ENCODE data around the gene EXOC6. TPM values are rescaled to one million over a fixed set of nuclear protein-coding genes. Genes with fewer than 3 reads are reported as not detected.

The EXOC6 gene
- total and polyA plus RNA-seq, 9 donors: 23.3 to 45.8 (median 33.8) TPM

- Histone ChIP-seq H3K27ac (ENCODE audit: low read length) (no peak overlapping the region), H3K4me1 (ENCODE audit: control insufficient read depth, insufficient read depth, low read length) (peaks cover 40% of the 10 kb centered on the region), H3K27me3 (ENCODE audit: control insufficient read depth, insufficient read depth, low read length) (peaks cover 70% of the 10 kb centered on the region), H3K4me3 (ENCODE audit: low read length) (no peak overlapping the region), H3K36me3 (ENCODE audit: control insufficient read depth, insufficient read depth, low read length) (no peaks in the 10 kb centered on the region), H3K9me3 (replicated peaks; ENCODE audit: control insufficient read depth, low read depth, low read length) (no peaks in the 10 kb centered on the region)
- no CpG with 5 or more reads among the region's 2 CpGs for WGBS (ENCODE audit: insufficient coverage)
- no peak for DNase-seq
Measured at GRCh38 chr10:93076871-93077270, 228.6 kb downstream of the EXOC6 start.

GRCh38 chr10:93077860-93078337, 229.6 kb downstream of the EXOC6 start:
- Histone ChIP-seq H3K36me3 (ENCODE audit: control insufficient read depth, insufficient read depth, low read length) (no peaks in the 10 kb centered on the region), H3K4me3 (ENCODE audit: low read length) (no peak overlapping the region), H3K27me3 (ENCODE audit: control insufficient read depth, insufficient read depth, low read length) (peaks cover 60% of the 10 kb centered on the region), H3K27ac (ENCODE audit: low read length) (no peak overlapping the region), H3K9me3 (replicated peaks; ENCODE audit: control insufficient read depth, low read depth, low read length) (no peaks in the 10 kb centered on the region), H3K4me1 (ENCODE audit: control insufficient read depth, insufficient read depth, low read length) (peaks cover 33% of the 10 kb centered on the region)
- 81% methylated on average over 5 of the region's 5 CpGs for WGBS (ENCODE audit: insufficient coverage)
- DNase-seq: no peak

GRCh38 chr10:93079663-93080349, 231.5 kb downstream of the EXOC6 start:
- Histone ChIP-seq H3K9me3 (replicated peaks; ENCODE audit: control insufficient read depth, low read depth, low read length) (no peaks in the 10 kb centered on the region), H3K36me3 (ENCODE audit: control insufficient read depth, insufficient read depth, low read length) (no peaks in the 10 kb centered on the region), H3K27ac (ENCODE audit: low read length) (no peak overlapping the region), H3K4me1 (ENCODE audit: control insufficient read depth, insufficient read depth, low read length) (peaks cover 14% of the 10 kb centered on the region), H3K27me3 (ENCODE audit: control insufficient read depth, insufficient read depth, low read length) (peaks cover 41% of the 10 kb centered on the region), H3K4me3 (ENCODE audit: low read length) (no peak overlapping the region)
- 72% methylated on average over 7 of the region's 9 CpGs for WGBS (ENCODE audit: insufficient coverage)
- DNase-seq: no peak

- Histone ChIP-seq H3K27me3 (ENCODE audit: control insufficient read depth, insufficient read depth, low read length) (peaks cover 34% of the 10 kb centered on the region), H3K36me3 (ENCODE audit: control insufficient read depth, insufficient read depth, low read length) (no peaks in the 10 kb centered on the region), H3K4me3 (ENCODE audit: low read length) (no peak overlapping the region), H3K27ac (ENCODE audit: low read length) (no peak overlapping the region), H3K4me1 (ENCODE audit: control insufficient read depth, insufficient read depth, low read length) (peaks cover 8% of the 10 kb centered on the region), H3K9me3 (replicated peaks; ENCODE audit: control insufficient read depth, low read depth, low read length) (no peaks in the 10 kb centered on the region)
- 53% methylated on average over 22 of the region's 22 CpGs for WGBS (ENCODE audit: insufficient coverage)
- peak; percentile 58 for DNase-seq
Measured at GRCh38 chr10:93080350-93081046, 232.2 kb downstream of the EXOC6 start.

GRCh38 chr10:93081318-93081717, 233.0 kb downstream of the EXOC6 start:
- DNase-seq: no peak
- peaks cover 26% of the 10 kb centered on the region for H3K27me3 ChIP-seq (ENCODE audit: control insufficient read depth, insufficient read depth, low read length)
- 78% methylated on average over 1 of the region's 3 CpGs for WGBS (ENCODE audit: insufficient coverage)

GRCh38 chr10:93081834-93082233, 233.5 kb downstream of the EXOC6 start:
- no peaks in the 10 kb centered on the region for H3K36me3 ChIP-seq (ENCODE audit: control insufficient read depth, insufficient read depth, low read length)
- no peak for DNase-seq
- H3K4me1 ChIP-seq (ENCODE audit: control insufficient read depth, insufficient read depth, low read length): peaks cover 8% of the 10 kb centered on the region
- H3K27me3 ChIP-seq (ENCODE audit: control insufficient read depth, insufficient read depth, low read length): peaks cover 23% of the 10 kb centered on the region
- H3K9me3 ChIP-seq (replicated peaks; ENCODE audit: control insufficient read depth, low read depth, low read length): no peaks in the 10 kb centered on the region
- no peak overlapping the region for H3K27ac ChIP-seq (ENCODE audit: low read length)
- 45% methylated on average over 6 of the region's 10 CpGs for WGBS (ENCODE audit: insufficient coverage)
- no peak overlapping the region for H3K4me3 ChIP-seq (ENCODE audit: low read length)

More at GRCh38 chr10:93081318-93081717, 233.0 kb downstream of the EXOC6 start:
- peaks cover 8% of the 10 kb centered on the region for H3K4me1 ChIP-seq (ENCODE audit: control insufficient read depth, insufficient read depth, low read length)
- no peaks in the 10 kb centered on the region for H3K36me3 ChIP-seq (ENCODE audit: control insufficient read depth, insufficient read depth, low read length)
- H3K9me3 ChIP-seq (replicated peaks; ENCODE audit: control insufficient read depth, low read depth, low read length): no peaks in the 10 kb centered on the region
- no peak overlapping the region for H3K4me3 ChIP-seq (ENCODE audit: low read length)
- no peak overlapping the region for H3K27ac ChIP-seq (ENCODE audit: low read length)

GRCh38 chr10:93083743-93084539, 235.6 kb downstream of the EXOC6 start:
- Histone ChIP-seq H3K27me3 (ENCODE audit: control insufficient read depth, insufficient read depth, low read length) (peaks cover 16% of the 10 kb centered on the region), H3K4me1 (ENCODE audit: control insufficient read depth, insufficient read depth, low read length) (peaks cover 8% of the 10 kb centered on the region), H3K4me3 (ENCODE audit: low read length) (no peak overlapping the region), H3K36me3 (ENCODE audit: control insufficient read depth, insufficient read depth, low read length) (no peaks in the 10 kb centered on the region), H3K9me3 (replicated peaks; ENCODE audit: control insufficient read depth, low read depth, low read length) (no peaks in the 10 kb centered on the region), H3K27ac (ENCODE audit: low read length) (no peak overlapping the region)
- 93% methylated on average over 2 of the region's 7 CpGs for WGBS (ENCODE audit: insufficient coverage)
- no peak for DNase-seq

- DNase-seq: no peak
- WGBS (ENCODE audit: insufficient coverage): no CpG with 5 or more reads among the region's 4 CpGs
- Histone ChIP-seq H3K9me3 (replicated peaks; ENCODE audit: control insufficient read depth, low read depth, low read length) (no peaks in the 10 kb centered on the region), H3K36me3 (ENCODE audit: control insufficient read depth, insufficient read depth, low read length) (no peaks in the 10 kb centered on the region), H3K4me3 (ENCODE audit: low read length) (no peak overlapping the region), H3K4me1 (ENCODE audit: control insufficient read depth, insufficient read depth, low read length) (peaks cover 2% of the 10 kb centered on the region), H3K27me3 (ENCODE audit: control insufficient read depth, insufficient read depth, low read length) (peaks cover 7% of the 10 kb centered on the region), H3K27ac (ENCODE audit: low read length) (no peak overlapping the region)
Measured at GRCh38 chr10:93085272-93085859, 237.0 kb downstream of the EXOC6 start.

- 88% methylated on average over 2 of the region's 6 CpGs for WGBS (ENCODE audit: insufficient coverage)
- no peak for DNase-seq
- Histone ChIP-seq H3K27me3 (ENCODE audit: control insufficient read depth, insufficient read depth, low read length) (peaks cover 1% of the 10 kb centered on the region), H3K36me3 (ENCODE audit: control insufficient read depth, insufficient read depth, low read length) (no peaks in the 10 kb centered on the region), H3K9me3 (replicated peaks; ENCODE audit: control insufficient read depth, low read depth, low read length) (no peaks in the 10 kb centered on the region), H3K4me3 (ENCODE audit: low read length) (no peak overlapping the region), H3K27ac (ENCODE audit: low read length) (no peak overlapping the region), H3K4me1 (ENCODE audit: control insufficient read depth, insufficient read depth, low read length) (no peaks in the 10 kb centered on the region)
Measured at GRCh38 chr10:93086289-93086688, 238.0 kb downstream of the EXOC6 start.

GRCh38 chr10:93087846-93088245, 239.5 kb downstream of the EXOC6 start:
- WGBS (ENCODE audit: insufficient coverage): no CpG with 5 or more reads among the region's 3 CpGs
- no peaks in the 10 kb centered on the region for H3K9me3 ChIP-seq (replicated peaks; ENCODE audit: control insufficient read depth, low read depth, low read length)

More at GRCh38 chr10:93087846-93088245, 239.5 kb downstream of the EXOC6 start:
- H3K4me3 ChIP-seq (ENCODE audit: low read length): no peak overlapping the region
- H3K4me1 ChIP-seq (ENCODE audit: control insufficient read depth, insufficient read depth, low read length): no peaks in the 10 kb centered on the region
- H3K36me3 ChIP-seq (ENCODE audit: control insufficient read depth, insufficient read depth, low read length): no peaks in the 10 kb centered on the region
- no peak for DNase-seq
- H3K27ac ChIP-seq (ENCODE audit: low read length): no peak overlapping the region
- no peaks in the 10 kb centered on the region for H3K27me3 ChIP-seq (ENCODE audit: control insufficient read depth, insufficient read depth, low read length)

Measured in muscle of leg (tissue), 11 donors.